Neural cell (in vitro differentiated cells): ENCODE measurements around the gene MAD1L1. TPM values are rescaled to one million over a fixed set of nuclear protein-coding genes. Genes with fewer than 3 reads are reported as not detected.

Source experiments
- H2AFZ ChIP-seq: fragments of 200-600, 300-800 bp; sonication (generic), shearing (Covaris generic); 2 replicates; pipeline ENCODE4 v1.6.0; 2014; ENCODE audit warnings: low read depth, mild to moderate bottlenecking, antibody characterized with exemption, low read length, moderate library complexity
- H3F3A ChIP-seq: fragments of 200-600 bp; shearing (Covaris generic); 2 replicates; pipeline ENCODE4 v1.6.1; 2016; ENCODE audit warnings: mild to moderate bottlenecking, moderate library complexity, mixed read lengths, antibody characterized with exemption, low read length; ENCODE audit not compliant: insufficient read depth, poor library complexity, severe bottlenecking
- H3K27ac ChIP-seq: fragments of 200-600, 300-800 bp; sonication (generic), shearing (Covaris generic); 2 replicates; pipeline ENCODE4 v1.5.1; 2014; ENCODE audit warnings: mild to moderate bottlenecking, low read length, moderate library complexity
- H3K27me3 ChIP-seq: fragments of 300-800, 200-600 bp; sonication (generic), shearing (Covaris generic); 2 replicates; pipeline ENCODE4 v1.6.0; 2014; ENCODE audit warnings: mild to moderate bottlenecking, low read depth, low read length, moderate library complexity; ENCODE audit not compliant: insufficient read depth
- H3K36me3 ChIP-seq: fragments of 300-800, 200-600 bp; sonication (generic), shearing (Covaris generic); 2 replicates; pipeline ENCODE4 v1.5.1; 2014; ENCODE audit warnings: mild to moderate bottlenecking, antibody characterized with exemption, low read length, moderate library complexity; ENCODE audit not compliant: insufficient read depth
- H3K4me2 ChIP-seq: fragments of 300-800, 200-600 bp; sonication (generic), shearing (Covaris generic); 2 replicates; pipeline ENCODE4 v1.6.0; 2014; ENCODE audit warnings: mild to moderate bottlenecking, low read length
- H3K4me3 ChIP-seq: fragments of 300-800, 200-600 bp; sonication (generic), shearing (Covaris generic); 2 replicates; pipeline ENCODE4 v1.5.1; 2014; ENCODE audit warnings: mild to moderate bottlenecking, low read length, moderate library complexity
- H3K79me2 ChIP-seq: fragments of 200-600 bp; shearing (Covaris generic); replicated peaks from 2 replicates; pipeline ENCODE4 v1.6.0; 2014; ENCODE audit warnings: mild to moderate bottlenecking, low read length, moderate library complexity; ENCODE audit not compliant: insufficient read depth
- H3K9ac ChIP-seq: fragments of 300-800, 200-600 bp; sonication (generic), shearing (Covaris generic); 2 replicates; pipeline ENCODE4 v1.6.1; 2016; ENCODE audit warnings: mild to moderate bottlenecking, low read length, mixed read lengths
- H3K9me2 ChIP-seq: fragments of 200-600 bp; shearing (Covaris generic); 2 replicates; pipeline ENCODE4 v1.6.1; 2016; ENCODE audit warnings: mild to moderate bottlenecking, low read length, mixed read lengths; ENCODE audit not compliant: insufficient read depth
- H3K9me3 ChIP-seq: fragments of 200-600, 300-800 bp; sonication (generic), shearing (Covaris generic); 2 replicates; pipeline ENCODE4 v1.6.1; 2016; ENCODE audit warnings: mild to moderate bottlenecking, mixed run types, low read length, moderate library complexity, mixed read lengths
- H4K20me1 ChIP-seq: fragments of 200-600 bp; shearing (Covaris generic); 2 replicates; pipeline ENCODE4 v1.6.1; 2016; ENCODE audit warnings: mild to moderate bottlenecking, mixed run types; ENCODE audit not compliant: insufficient read depth
- EP300 ChIP-seq: fragments of 450-650 bp; conservative IDR thresholded peaks from 2 replicates; pipeline ENCODE4 v1.6.1; 2014; ENCODE audit warnings: antibody characterized with exemption, mild to moderate bottlenecking, moderate library complexity; ENCODE audit not compliant: poor library complexity, severe bottlenecking
- EZH2 ChIP-seq: fragments of 200-600, 300-800 bp; shearing (Covaris generic), sonication (generic); IDR thresholded peaks from 2 replicates; pipeline ENCODE4 v1.6.1; 2014; ENCODE audit warnings: antibody characterized with exemption, low read length, borderline replicate concordance, mild to moderate bottlenecking; ENCODE audit not compliant: insufficient read depth, poor library complexity, severe bottlenecking
- MXI1 ChIP-seq: fragments of 450-650 bp; conservative IDR thresholded peaks from 2 replicates; pipeline ENCODE4 v1.6.1; 2014; ENCODE audit warnings: antibody characterized with exemption, mild to moderate bottlenecking; ENCODE audit not compliant: poor library complexity, severe bottlenecking
- POLR2AphosphoS5 ChIP-seq: IDR thresholded peaks from 2 replicates; pipeline ENCODE4 v1.6.1; 2012
- RAD21 ChIP-seq: fragments of 450-650 bp; conservative IDR thresholded peaks from 2 replicates; pipeline ENCODE4 v1.6.1; 2014; ENCODE audit warnings: antibody characterized with exemption, mild to moderate bottlenecking, moderate library complexity
- SMC3 ChIP-seq: fragments of 450-650 bp; conservative IDR thresholded peaks from 2 replicates; pipeline ENCODE4 v1.6.1; 2014; ENCODE audit warnings: antibody characterized with exemption, mild to moderate bottlenecking, moderate library complexity; ENCODE audit not compliant: poor library complexity
- TAF1 ChIP-seq: IDR thresholded peaks from 2 replicates; pipeline ENCODE4 v1.6.1; 2012; ENCODE audit warnings: low read depth
- polyA plus RNA-seq: library from polyadenylated mRNA; depleted of rRNA; stranded (reverse); fragments of >200 nt; gene quantifications from 2 replicates; pipeline ENCODE4 v1.2.3, GENCODE V29; 2014
- TF ChIP-seq, protein P1 (sequence below): fragments of 450-650 bp; IDR thresholded peaks from 2 replicates; pipeline ENCODE4 v1.5.1; 2014; ENCODE audit warnings: antibody characterized with exemption, mild to moderate bottlenecking, moderate library complexity; ENCODE audit not compliant: poor library complexity, severe bottlenecking
- TF ChIP-seq, protein P2 (sequence below): IDR thresholded peaks from 2 replicates; pipeline ENCODE4 v1.6.1; 2012; ENCODE audit warnings: borderline replicate concordance

MAD1L1 gene
- polyA plus RNA-seq, 1 donor from 2014 or later: 31.4 TPM

DNA sequence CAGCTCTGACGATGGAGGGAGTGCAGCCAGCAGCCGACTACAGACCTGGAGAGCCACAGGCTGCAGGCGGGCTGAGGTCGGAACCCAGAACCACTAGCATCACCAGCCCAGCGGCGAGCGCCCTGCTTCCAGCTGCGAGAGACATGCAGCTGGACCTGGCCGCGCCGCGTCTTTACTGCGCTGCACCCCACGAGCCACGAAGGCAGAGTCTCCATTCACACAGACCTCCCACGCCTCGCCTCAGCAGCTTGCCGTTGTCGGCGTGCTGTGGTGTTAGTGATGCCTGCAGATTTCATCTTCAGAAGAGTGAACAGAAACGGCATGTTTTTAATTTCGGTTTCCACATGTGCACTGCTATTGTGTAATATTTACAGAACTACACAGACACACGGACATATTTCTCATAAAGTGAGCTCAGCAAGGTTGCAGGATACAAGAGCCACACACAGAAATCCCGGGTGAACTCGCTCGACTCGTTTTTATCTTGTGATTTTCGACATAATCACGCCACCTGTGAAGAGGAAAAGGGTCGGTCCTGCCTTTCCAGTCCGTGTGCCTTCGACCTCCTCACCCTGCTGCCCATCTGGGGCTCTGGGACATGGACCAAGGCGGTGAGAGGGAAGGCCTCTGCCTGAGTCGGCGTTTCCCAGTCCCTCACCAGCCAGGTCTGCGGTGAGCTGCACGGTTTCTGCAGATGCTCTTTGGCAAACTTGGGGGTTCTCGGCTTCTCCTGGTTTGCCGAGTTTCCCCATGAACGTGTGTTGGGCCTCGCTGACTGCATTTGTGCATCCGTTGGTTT is 310.5 kb downstream of the MAD1L1 start:
- Histone ChIP-seq H3K9me2 (no peaks in the 10 kb centered on the region), H3F3A (no peaks in the 10 kb centered on the region), H3K36me3 (no peaks in the 10 kb centered on the region), H2AFZ (no peak overlapping the region), H3K9ac (no peak overlapping the region), H3K27me3 (no peaks in the 10 kb centered on the region), H3K4me3 (no peak overlapping the region), H3K4me2 (no peak overlapping the region), H3K79me2 (no peaks in the 10 kb centered on the region), H3K27ac (no peak overlapping the region), H4K20me1 (no peaks in the 10 kb centered on the region), H3K9me3 (no peaks in the 10 kb centered on the region)
- no peak for TF ChIP-seq EZH2
- no peak for TF ChIP-seq TAF1
- no peak for TF ChIP-seq MXI1
- no peak for TF ChIP-seq SMC3
- no peak for TF ChIP-seq POLR2AphosphoS5
- TF ChIP-seq, protein P1, sequence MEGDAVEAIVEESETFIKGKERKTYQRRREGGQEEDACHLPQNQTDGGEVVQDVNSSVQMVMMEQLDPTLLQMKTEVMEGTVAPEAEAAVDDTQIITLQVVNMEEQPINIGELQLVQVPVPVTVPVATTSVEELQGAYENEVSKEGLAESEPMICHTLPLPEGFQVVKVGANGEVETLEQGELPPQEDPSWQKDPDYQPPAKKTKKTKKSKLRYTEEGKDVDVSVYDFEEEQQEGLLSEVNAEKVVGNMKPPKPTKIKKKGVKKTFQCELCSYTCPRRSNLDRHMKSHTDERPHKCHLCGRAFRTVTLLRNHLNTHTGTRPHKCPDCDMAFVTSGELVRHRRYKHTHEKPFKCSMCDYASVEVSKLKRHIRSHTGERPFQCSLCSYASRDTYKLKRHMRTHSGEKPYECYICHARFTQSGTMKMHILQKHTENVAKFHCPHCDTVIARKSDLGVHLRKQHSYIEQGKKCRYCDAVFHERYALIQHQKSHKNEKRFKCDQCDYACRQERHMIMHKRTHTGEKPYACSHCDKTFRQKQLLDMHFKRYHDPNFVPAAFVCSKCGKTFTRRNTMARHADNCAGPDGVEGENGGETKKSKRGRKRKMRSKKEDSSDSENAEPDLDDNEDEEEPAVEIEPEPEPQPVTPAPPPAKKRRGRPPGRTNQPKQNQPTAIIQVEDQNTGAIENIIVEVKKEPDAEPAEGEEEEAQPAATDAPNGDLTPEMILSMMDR: no peak
- TF ChIP-seq, protein P2, sequence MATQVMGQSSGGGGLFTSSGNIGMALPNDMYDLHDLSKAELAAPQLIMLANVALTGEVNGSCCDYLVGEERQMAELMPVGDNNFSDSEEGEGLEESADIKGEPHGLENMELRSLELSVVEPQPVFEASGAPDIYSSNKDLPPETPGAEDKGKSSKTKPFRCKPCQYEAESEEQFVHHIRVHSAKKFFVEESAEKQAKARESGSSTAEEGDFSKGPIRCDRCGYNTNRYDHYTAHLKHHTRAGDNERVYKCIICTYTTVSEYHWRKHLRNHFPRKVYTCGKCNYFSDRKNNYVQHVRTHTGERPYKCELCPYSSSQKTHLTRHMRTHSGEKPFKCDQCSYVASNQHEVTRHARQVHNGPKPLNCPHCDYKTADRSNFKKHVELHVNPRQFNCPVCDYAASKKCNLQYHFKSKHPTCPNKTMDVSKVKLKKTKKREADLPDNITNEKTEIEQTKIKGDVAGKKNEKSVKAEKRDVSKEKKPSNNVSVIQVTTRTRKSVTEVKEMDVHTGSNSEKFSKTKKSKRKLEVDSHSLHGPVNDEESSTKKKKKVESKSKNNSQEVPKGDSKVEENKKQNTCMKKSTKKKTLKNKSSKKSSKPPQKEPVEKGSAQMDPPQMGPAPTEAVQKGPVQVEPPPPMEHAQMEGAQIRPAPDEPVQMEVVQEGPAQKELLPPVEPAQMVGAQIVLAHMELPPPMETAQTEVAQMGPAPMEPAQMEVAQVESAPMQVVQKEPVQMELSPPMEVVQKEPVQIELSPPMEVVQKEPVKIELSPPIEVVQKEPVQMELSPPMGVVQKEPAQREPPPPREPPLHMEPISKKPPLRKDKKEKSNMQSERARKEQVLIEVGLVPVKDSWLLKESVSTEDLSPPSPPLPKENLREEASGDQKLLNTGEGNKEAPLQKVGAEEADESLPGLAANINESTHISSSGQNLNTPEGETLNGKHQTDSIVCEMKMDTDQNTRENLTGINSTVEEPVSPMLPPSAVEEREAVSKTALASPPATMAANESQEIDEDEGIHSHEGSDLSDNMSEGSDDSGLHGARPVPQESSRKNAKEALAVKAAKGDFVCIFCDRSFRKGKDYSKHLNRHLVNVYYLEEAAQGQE: no peak
- TF ChIP-seq RAD21: no peak
- no peak for TF ChIP-seq EP300

DNA sequence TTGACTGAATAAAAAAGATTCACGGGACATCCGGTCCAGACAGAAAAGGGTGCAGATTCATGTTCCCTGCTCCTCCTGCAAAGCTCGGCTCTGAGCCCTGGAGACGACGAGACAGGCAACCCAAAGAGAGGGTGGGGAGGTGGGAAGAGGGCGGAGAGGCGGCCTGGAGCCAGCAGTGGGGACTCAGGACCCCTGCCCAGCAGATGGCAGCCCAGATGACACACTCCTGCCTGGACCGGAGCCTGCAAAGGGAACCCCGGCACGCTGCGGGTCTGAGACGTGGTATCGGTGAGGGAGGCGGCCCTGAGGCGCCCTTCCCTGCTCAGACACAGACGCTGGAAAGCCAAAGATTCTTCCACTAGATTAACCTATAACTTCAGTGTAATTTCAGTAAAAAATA is 311.9 kb downstream of the MAD1L1 start:
- Histone ChIP-seq H3K27ac (no peak overlapping the region), H3K9ac (no peak overlapping the region), H3K4me2 (no peak overlapping the region), H4K20me1 (no peaks in the 10 kb centered on the region), H3K36me3 (no peaks in the 10 kb centered on the region), H2AFZ (no peak overlapping the region), H3K79me2 (no peaks in the 10 kb centered on the region), H3K27me3 (no peaks in the 10 kb centered on the region), H3F3A (no peaks in the 10 kb centered on the region), H3K9me2 (no peaks in the 10 kb centered on the region), H3K4me3 (no peak overlapping the region), H3K9me3 (no peaks in the 10 kb centered on the region)
- no peak for TF ChIP-seq MXI1
- TF ChIP-seq POLR2AphosphoS5: no peak
- TF ChIP-seq SMC3: no peak
- no peak for TF ChIP-seq EZH2
- TF ChIP-seq, protein P2: no peak
- TF ChIP-seq EP300: no peak
- TF ChIP-seq RAD21: no peak
- no peak for TF ChIP-seq TAF1
- TF ChIP-seq, protein P1: no peak
